22Rv1 (cell line): Measurements from ENCODE around the gene UBE2U.
"Not testable (repeated sequence)": the region's sequence is repeated elsewhere in the genome, so short reads cannot be mapped to it uniquely, and the experiment has no call there.

Experiments used
- ZFX ChIP-seq: fragments of 450-650 bp; IDR thresholded peaks from 2 replicates; pipeline ENCODE4 v1.6.1; 2017; ENCODE audit warnings: antibody characterized with exemption, borderline replicate concordance
- TF ChIP-seq, protein P1 (sequence below): fragments of 450-650 bp; IDR thresholded peaks from 2 replicates; pipeline ENCODE4 v1.5.1; 2017; ENCODE audit warnings: mild to moderate bottlenecking

DNA sequence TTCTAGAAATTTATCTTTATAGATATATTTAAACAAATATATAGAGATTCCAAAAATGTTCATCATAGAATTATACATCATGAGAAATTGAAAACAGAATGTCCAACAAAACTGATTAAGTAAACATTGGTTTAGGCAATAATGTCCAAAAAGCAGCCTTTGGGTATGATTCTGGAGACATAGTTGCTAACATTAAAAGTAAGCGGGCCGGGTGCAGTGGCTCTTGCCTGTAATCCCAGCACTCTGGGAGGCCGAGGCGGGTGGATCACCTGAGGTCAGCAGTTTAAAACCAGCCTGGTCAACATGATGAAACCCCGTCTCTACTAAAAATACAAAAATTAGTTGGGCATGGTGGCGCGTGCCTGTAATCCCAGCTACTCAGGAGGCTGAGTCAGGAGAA is 20.8 kb downstream of the UBE2U start:
- TF ChIP-seq, protein P1, sequence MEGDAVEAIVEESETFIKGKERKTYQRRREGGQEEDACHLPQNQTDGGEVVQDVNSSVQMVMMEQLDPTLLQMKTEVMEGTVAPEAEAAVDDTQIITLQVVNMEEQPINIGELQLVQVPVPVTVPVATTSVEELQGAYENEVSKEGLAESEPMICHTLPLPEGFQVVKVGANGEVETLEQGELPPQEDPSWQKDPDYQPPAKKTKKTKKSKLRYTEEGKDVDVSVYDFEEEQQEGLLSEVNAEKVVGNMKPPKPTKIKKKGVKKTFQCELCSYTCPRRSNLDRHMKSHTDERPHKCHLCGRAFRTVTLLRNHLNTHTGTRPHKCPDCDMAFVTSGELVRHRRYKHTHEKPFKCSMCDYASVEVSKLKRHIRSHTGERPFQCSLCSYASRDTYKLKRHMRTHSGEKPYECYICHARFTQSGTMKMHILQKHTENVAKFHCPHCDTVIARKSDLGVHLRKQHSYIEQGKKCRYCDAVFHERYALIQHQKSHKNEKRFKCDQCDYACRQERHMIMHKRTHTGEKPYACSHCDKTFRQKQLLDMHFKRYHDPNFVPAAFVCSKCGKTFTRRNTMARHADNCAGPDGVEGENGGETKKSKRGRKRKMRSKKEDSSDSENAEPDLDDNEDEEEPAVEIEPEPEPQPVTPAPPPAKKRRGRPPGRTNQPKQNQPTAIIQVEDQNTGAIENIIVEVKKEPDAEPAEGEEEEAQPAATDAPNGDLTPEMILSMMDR, result not testable (repeated sequence)
- TF ChIP-seq ZFX, result not testable (repeated sequence)
